Measurements from ENCODE around the gene ZCWPW1. TPM values are rescaled to one million over a fixed set of nuclear protein-coding genes. Genes with fewer than 3 reads are reported as not detected.

ZCWPW1 gene
- polyA plus RNA-seq (2012; rRNA removed), result 3.4 and 4.1 TPM in 2 replicates
- 3.1 and 3.5 TPM in 2 replicates for polyA plus RNA-seq (2012; cell fraction: cytosol; rRNA removed)
- polyA plus RNA-seq (2012; cell fraction: nucleus; rRNA removed), result 10.2 and 15.5 TPM in 2 replicates

- WGBS (ENCODE audit: low lambda C conversion rate), result 1% methylated on average over 62 of the region's 66 CpGs
- peaks cover 21 to 25% of the 10 kb centered on the region in 2 experiments for H3K36me3 ChIP-seq (replicated peaks in 1 of 2; ENCODE audit: control insufficient read depth in 1 of 2, insufficient read depth in 2 of 2, low read length in 1 of 2)
- peak within 1 kb of the TSS; percentile 84 for H2AFZ ChIP-seq (ENCODE audit: low read depth)
- H4K20me1 ChIP-seq (ENCODE audit: insufficient read depth), result peaks cover 13% of the 10 kb centered on the region
- H3K4me2 ChIP-seq, result peak within 1 kb of the TSS; percentile 97
- H3K4me3 ChIP-seq (ENCODE audit: low read depth in 2 of 2, low read length in 1 of 2), result peak within 1 kb of the TSS; percentile 78 to 95
- H3K27ac ChIP-seq (ENCODE audit: low read depth in 2 of 2, low read length in 1 of 2), result peak within 1 kb of the TSS; percentile 99 to 100
- ChIA-PET CTCF (interaction anchor here (0.7 to 3.2 kb wide), 12 partner anchors 21 to 404 kb away, joined by 3 to 23 read pairs (median 4); partner anchors contain the start of gene NYAP1), POLR2A (interaction anchor here (0.6 to 3.3 kb wide), 25 partner anchors 8 to 1020 kb away, joined by 3 to 12 read pairs (median 4); partner anchors contain the start of genes AP4M1, BUD31, FBXO24 and GPC2)
- H3K9me2 ChIP-seq, result no peaks in the 10 kb centered on the region
- peak within 1 kb of the TSS; percentile 99 for H3K9ac ChIP-seq
- no peaks in the 10 kb centered on the region for H3K9me3 ChIP-seq
- peaks cover 17 to 33% of the 10 kb centered on the region in 2 experiments; a peak in 3 of 4 replicates for H3K4me1 ChIP-seq (ENCODE audit: control insufficient read depth in 1 of 2, insufficient read depth in 2 of 2, low read depth in 1 of 2, low read length in 1 of 2)
- peaks cover 38% of the 10 kb centered on the region for H3K79me2 ChIP-seq (ENCODE audit: insufficient read depth)
- H3K27me3 ChIP-seq (ENCODE audit: insufficient read depth), result no peaks in the 10 kb centered on the region
- peaks cover 13% of the 10 kb centered on the region for H3F3A ChIP-seq (replicated peaks; ENCODE audit: insufficient read depth)
- DNase-seq, result peak; percentile 94
- TF ChIP-seq RAD21 (IDR thresholded peaks at IDR 0.05; ENCODE audit: low read length) (no peak), RFX5 (IDR thresholded peaks at IDR 0.05; ENCODE audit: low read length) (peak; percentile 8; the same call in 1 of the 2 replicates), GABPA (IDR thresholded peaks at IDR 0.05; ENCODE audit: low read depth) (peak; percentile 64), TCF12 (IDR thresholded peaks at IDR 0.05) (peak; percentile 4; the same call in 1 of the 2 replicates), RXRA (IDR thresholded peaks at IDR 0.05; ENCODE audit: borderline replicate concordance, low read depth) (no peak), MAX (IDR thresholded peaks at IDR 0.05; ENCODE audit: low read depth) (peak; percentile 100), TAF1 (IDR thresholded peaks at IDR 0.05; ENCODE audit: borderline replicate concordance, low read depth, low read length) (peak; percentile 92), PBX3 (IDR thresholded peaks at IDR 0.05) (no peak; the same call in 1 of the 2 replicates), USF1 (IDR thresholded peaks at IDR 0.05; ENCODE audit: borderline replicate concordance, low read depth) (no peak), YY1 (IDR thresholded peaks at IDR 0.05; ENCODE audit: low read depth) (peak; percentile 91), NFIC (IDR thresholded peaks at IDR 0.05; ENCODE audit: borderline replicate concordance) (peak; percentile 37; the same call in 1 of the 2 replicates), FOXJ3 (CRISPR knock-in tag; IDR thresholded peaks at IDR 0.05) (peak; percentile 56), ELF1 (IDR thresholded peaks at IDR 0.05) (peak; percentile 69; the same call in 1 of the 2 replicates), IRF3 (IDR thresholded peaks at IDR 0.05; ENCODE audit: low read depth, low read length) (no peak), EP300 (IDR thresholded peaks at IDR 0.05; ENCODE audit: borderline replicate concordance in 1 of 2, low read depth in 1 of 2, low read length in 1 of 2) (no peak), CHD2 (IDR thresholded peaks at IDR 0.05; ENCODE audit: low read length, partially characterized antibody) (no peak), NRF1 (IDR thresholded peaks at IDR 0.05; ENCODE audit: low read depth, low read length) (peak; percentile 98), TEAD4 (IDR thresholded peaks at IDR 0.05; ENCODE audit: borderline replicate concordance, insufficient read depth) (0 out of 2 replicates have a peak, but pooled peaks have one; percentile 9), JUND (IDR thresholded peaks at IDR 0.05) (no peak), EZH2phosphoT487 (IDR thresholded peaks at IDR 0.05; ENCODE audit: borderline replicate concordance, low read depth) (no peak), MXI1 (IDR thresholded peaks at IDR 0.05; ENCODE audit: low read depth, low read length) (peak; percentile 83; the same call in 1 of the 2 replicates), FOSL2 (IDR thresholded peaks at IDR 0.05; ENCODE audit: borderline replicate concordance, low read depth) (peak; percentile 1; the same call in 1 of the 2 replicates), MEF2A (IDR thresholded peaks at IDR 0.05; ENCODE audit: borderline replicate concordance, low read depth) (no peak), REST (IDR thresholded peaks at IDR 0.05; ENCODE audit: low read depth, low read length) (no peak; the same call in 1 of the 2 replicates), POLR2AphosphoS5 (IDR thresholded peaks at IDR 0.05; ENCODE audit: low read depth, low read length) (peak; percentile 100), SIN3A (IDR thresholded peaks at IDR 0.05; ENCODE audit: borderline replicate concordance, low read depth, low read length) (peak; percentile 95)
Measured at GRCh38 chr7:100428199-100428966, at the start of gene ZCWPW1. TSS of gene ZCWPW1 (minus strand) at chr7:100428703. CDS start at chr7:100420649, 8,054 bp downstream.

All from SK-N-SH (cell line).